Endothelial cell of umbilical vein (primary cell): ENCODE data around the gene METTL6. TPM values are rescaled to one million over a fixed set of nuclear protein-coding genes. Genes with fewer than 3 reads are reported as not detected.

Source experiments
- BruUV-seq: library from RNA; stranded (reverse); fragments of 400-500 nt; replicated peaks from 2 replicates; lab custom pipeline; 2021; lab: Mats Ljungman, UMichigan
- CTCF ChIA-PET: fragments of 300-600, 350-600 bp; sonication (Branson Sonifier 250); formaldehyde crosslinking; loops from one replicate; lab custom pipeline; 2021; ENCODE audit warnings: antibody characterized with exemption, inconsistent platforms; lab: Charles Lee
- POLR2A ChIA-PET: fragments of 300-600, 350-600 bp; sonication (Branson Sonifier 250); formaldehyde crosslinking; loops from one replicate; lab custom pipeline; 2021; ENCODE audit warnings: antibody characterized with exemption, inconsistent platforms; lab: Charles Lee
- DNase-seq: peaks from one replicate; pipeline ENCODE4 v3.0.0-alpha.2; 2011; ENCODE audit warnings: low read depth, low spot score
- FAIRE-seq: peaks from 2 replicates; lab custom pipeline; 2011; peaks lifted over from hg19 to GRCh38; lab: Jason Lieb, UNC
- H2AFZ ChIP-seq: 2 replicates; pipeline ENCODE4 v1.6.0; 2012; ENCODE audit warnings: low read depth, low read length, control low read depth, inconsistent platforms
- H3K27ac ChIP-seq: 2 replicates; pipeline ENCODE4 v1.5.1; 2011; ENCODE audit warnings: low read depth, mild to moderate bottlenecking, control low read depth, low read length, moderate library complexity; ENCODE audit not compliant: insufficient read depth
- H3K27me3 ChIP-seq, 2 experiments: 2 replicates each; pipeline versions ENCODE4 v1.6.0 to v1.6.1; 2011; ENCODE audit warnings: low read length in 2 of 2, mixed read lengths in 1 of 2; ENCODE audit not compliant: control insufficient read depth in 2 of 2, insufficient read depth in 2 of 2
- H3K36me3 ChIP-seq, 2 experiments: 2 replicates in 1 of 2; 3 replicates in 1 of 2; pipeline ENCODE4 v1.5.1; 2011; ENCODE audit warnings: low read length in 2 of 2, mild to moderate bottlenecking in 1 of 2, moderate library complexity in 1 of 2; ENCODE audit not compliant: control insufficient read depth in 2 of 2, insufficient read depth in 2 of 2; ENCODE audit errors: extremely low read depth in 1 of 2
- H3K4me1 ChIP-seq: 3 replicates; pipeline ENCODE4 v1.5.1; 2011; ENCODE audit warnings: mild to moderate bottlenecking, low read length; ENCODE audit not compliant: control insufficient read depth, insufficient read depth; ENCODE audit errors: extremely low read depth
- H3K4me2 ChIP-seq: 2 replicates; pipeline ENCODE4 v1.6.1; 2011; ENCODE audit warnings: low read length, control low read depth, mixed read lengths; ENCODE audit not compliant: insufficient read depth
- H3K4me3 ChIP-seq, 3 experiments: fragments of 200-600 bp in 1 of 3; sonication (generic), shearing (Covaris generic) in 1 of 3; replicated peaks in 1 of 3; 2 replicates each; pipeline ENCODE4 v1.5.1; 2011 to 2016; ENCODE audit warnings: control low read depth in 3 of 3, low read length in 3 of 3, mild to moderate bottlenecking in 2 of 3, inconsistent platforms in 1 of 3, low read depth in 1 of 3, moderate library complexity in 1 of 3; ENCODE audit not compliant: insufficient read depth in 1 of 3
- H3K79me2 ChIP-seq: 2 replicates; pipeline ENCODE4 v1.6.0; 2012; ENCODE audit warnings: low read length, inconsistent platforms; ENCODE audit not compliant: control insufficient read depth, insufficient read depth
- H3K9ac ChIP-seq: replicated peaks from 2 replicates; pipeline ENCODE3; 2011; ENCODE audit warnings: low read length, control low read depth; ENCODE audit not compliant: insufficient read depth; ENCODE audit errors: extremely low read depth
- H3K9me1 ChIP-seq: replicated peaks from 3 replicates; pipeline ENCODE4 v1.6.0; 2011; ENCODE audit warnings: mild to moderate bottlenecking, low read length; ENCODE audit not compliant: control insufficient read depth, insufficient read depth; ENCODE audit errors: extremely low read depth
- H3K9me3 ChIP-seq: replicated peaks from 2 replicates; pipeline ENCODE4 v1.5.1; 2012; ENCODE audit warnings: low read length, inconsistent platforms; ENCODE audit not compliant: control insufficient read depth, insufficient read depth
- H4K20me1 ChIP-seq: replicated peaks from 2 replicates; pipeline ENCODE3; 2011; ENCODE audit warnings: mild to moderate bottlenecking, low read length; ENCODE audit not compliant: control insufficient read depth, insufficient read depth; ENCODE audit errors: extremely low read depth
- FOS ChIP-seq: IDR thresholded peaks from 2 replicates; pipeline ENCODE4 v1.6.1; 2011; ENCODE audit warnings: mild to moderate bottlenecking, low read length, moderate library complexity, borderline replicate concordance; ENCODE audit not compliant: insufficient read depth
- JUN ChIP-seq: IDR thresholded peaks from 2 replicates; pipeline ENCODE4 v1.6.1; 2011; ENCODE audit warnings: borderline replicate concordance, low read depth; ENCODE audit not compliant: insufficient read length, insufficient read depth
- MYC ChIP-seq: IDR thresholded peaks from one replicate; pipeline ENCODE4 v1.6.1; 2011; ENCODE audit warnings: mild to moderate bottlenecking, low read depth, low read length
- POLR2A ChIP-seq: IDR thresholded peaks from 2 replicates; pipeline ENCODE4 v1.6.1; 2012; ENCODE audit warnings: low read depth, mild to moderate bottlenecking, control low read depth, low read length
- dilution Hi-C: fragments of 300-500 bp; cut with MboI; formaldehyde crosslinking; loops from one replicate; pipeline ENCODE4 v1.15.0; 2019; ENCODE audit warnings: low sequenced_read_pairs; ENCODE audit not compliant: extremely low pct_ligation_motif_present
- intact Hi-C: fragments of 100-400 bp; cut with micrococcal nuclease; formaldehyde crosslinking; loops from one replicate; pipeline ENCODE4 v1.10.0; 2022
- polyA plus RNA-seq, 4 experiments: library from polyadenylated mRNA; depleted of rRNA in 3 of 4; stranded (reverse) in 3 of 4; unstranded in 1 of 4; fragments of >200 nt; gene quantifications; 2 replicates each; pipeline versions ENCODE4 v1.2.1 to v1.2.3, GENCODE V29; 2011 to 2012; ENCODE audit warnings: missing spikeins in 1 of 4
- total RNA-seq: library from RNA; stranded (reverse); gene quantifications from 2 replicates; pipeline ENCODE4 v1.2.3, GENCODE V29; 2021
- TF ChIP-seq, protein P1 (sequence below), 2 donors: IDR thresholded peaks; 1 replicate in 1 of 2; 2 replicates in 1 of 2; pipeline ENCODE4 v1.5.1; 2011; ENCODE audit warnings: low read length in 2 of 2, mild to moderate bottlenecking in 2 of 2, moderate library complexity in 2 of 2, control low read depth in 1 of 2, inconsistent platforms in 1 of 2, low read depth in 1 of 2; ENCODE audit not compliant: insufficient read depth in 1 of 2; ENCODE audit errors: extremely low read depth in 1 of 2

Gene METTL6
- total and polyA plus RNA-seq, 2 donors (not counting 3 experiments of a cell fraction or from before 2014, with no cell fraction given) = 12.7 to 19.5 TPM

DNA sequence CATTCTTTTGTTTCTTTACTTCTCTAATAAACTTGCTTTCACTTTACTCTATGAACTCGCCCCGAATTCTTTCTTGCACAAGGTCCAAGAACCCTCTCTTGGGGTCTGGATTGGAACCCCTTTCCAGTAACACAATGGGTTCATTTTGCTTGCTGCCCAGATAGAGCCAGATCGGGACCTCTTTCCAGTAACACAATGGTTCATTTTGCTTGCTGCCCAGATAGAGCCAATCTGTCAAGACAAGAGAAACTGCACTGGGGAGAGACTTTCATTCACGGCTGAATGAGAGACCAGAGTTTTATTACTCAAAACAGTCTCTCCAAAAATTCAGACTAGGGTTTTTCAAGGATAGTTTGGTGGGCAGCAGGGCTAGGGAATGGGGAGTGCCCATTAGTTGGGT is 25.4 kb downstream of the METTL6 start:
- POLR2A ChIA-PET = no interaction called here
- Histone ChIP-seq H3K36me3 (no peaks in the 10 kb centered on the region), H3K27me3 (no peaks in the 10 kb centered on the region), H3K4me3 (no peak overlapping the region), H3K9ac (no peak overlapping the region), H3K9me1 (no peaks in the 10 kb centered on the region), H4K20me1 (no peaks in the 10 kb centered on the region), H3K27ac (no peak overlapping the region), H3K4me1 (no peaks in the 10 kb centered on the region), H3K9me3 (no peaks in the 10 kb centered on the region), H2AFZ (no peak overlapping the region), H3K4me2 (no peak overlapping the region), H3K79me2 (no peaks in the 10 kb centered on the region)
- CTCF ChIA-PET = interaction anchor here (13.9 kb wide), 1 partner anchor 135 kb away, joined by 350 read pairs; no protein-coding TSS in a partner anchor
- intact Hi-C loops = no loop called here
- BruUV-seq = no TSS peak
- DNase-seq (no peak), FAIRE-seq (no peak)
- dilution Hi-C loops = no loop called here
- TF ChIP-seq, protein P1, sequence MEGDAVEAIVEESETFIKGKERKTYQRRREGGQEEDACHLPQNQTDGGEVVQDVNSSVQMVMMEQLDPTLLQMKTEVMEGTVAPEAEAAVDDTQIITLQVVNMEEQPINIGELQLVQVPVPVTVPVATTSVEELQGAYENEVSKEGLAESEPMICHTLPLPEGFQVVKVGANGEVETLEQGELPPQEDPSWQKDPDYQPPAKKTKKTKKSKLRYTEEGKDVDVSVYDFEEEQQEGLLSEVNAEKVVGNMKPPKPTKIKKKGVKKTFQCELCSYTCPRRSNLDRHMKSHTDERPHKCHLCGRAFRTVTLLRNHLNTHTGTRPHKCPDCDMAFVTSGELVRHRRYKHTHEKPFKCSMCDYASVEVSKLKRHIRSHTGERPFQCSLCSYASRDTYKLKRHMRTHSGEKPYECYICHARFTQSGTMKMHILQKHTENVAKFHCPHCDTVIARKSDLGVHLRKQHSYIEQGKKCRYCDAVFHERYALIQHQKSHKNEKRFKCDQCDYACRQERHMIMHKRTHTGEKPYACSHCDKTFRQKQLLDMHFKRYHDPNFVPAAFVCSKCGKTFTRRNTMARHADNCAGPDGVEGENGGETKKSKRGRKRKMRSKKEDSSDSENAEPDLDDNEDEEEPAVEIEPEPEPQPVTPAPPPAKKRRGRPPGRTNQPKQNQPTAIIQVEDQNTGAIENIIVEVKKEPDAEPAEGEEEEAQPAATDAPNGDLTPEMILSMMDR (IDR thresholded peaks at IDR 0.05; ENCODE audit: extremely low read depth in 1 of 2, insufficient read depth in 1 of 2, low read depth in 1 of 2, low read length in 2 of 2) = no peak
- TF ChIP-seq MYC (no peak), POLR2A (no peak), FOS (no peak)

DNA sequence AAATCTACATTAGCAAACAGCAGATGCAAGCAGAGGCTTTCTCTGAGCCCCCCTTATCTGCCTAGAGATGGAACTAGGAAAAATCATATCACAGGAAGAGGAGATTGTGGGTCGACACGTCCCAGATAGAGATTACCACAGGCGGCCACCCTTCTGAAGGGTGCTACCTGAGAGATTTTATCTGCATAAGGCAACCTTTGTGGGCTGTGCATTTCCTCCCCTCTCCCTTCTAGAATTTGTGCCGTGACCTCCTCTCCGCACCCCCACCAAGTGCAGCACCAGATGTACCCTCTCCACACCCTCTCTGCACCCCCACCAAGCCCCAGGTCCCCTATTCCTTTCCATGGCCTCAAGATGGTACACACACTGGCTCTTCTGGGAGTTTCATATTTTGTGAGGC is 27.4 kb downstream of the METTL6 start:
- H3K4me2 ChIP-seq = no peak overlapping the region
- ChIA-PET CTCF (interaction anchor here (13.9 kb wide), 1 partner anchor 133 kb away, joined by 350 read pairs; no protein-coding TSS in a partner anchor), POLR2A (no interaction called here)
- H3K9me1 ChIP-seq = no peaks in the 10 kb centered on the region
- FAIRE-seq = no peak
- DNase-seq = no peak
- no peaks in the 10 kb centered on the region for H4K20me1 ChIP-seq
- no peaks in the 10 kb centered on the region for H3K27me3 ChIP-seq
- H3K27ac ChIP-seq = no peak overlapping the region
- no peak overlapping the region for H3K4me3 ChIP-seq
- TF ChIP-seq, protein P1 (IDR thresholded peaks at IDR 0.05; ENCODE audit: extremely low read depth in 1 of 2, insufficient read depth in 1 of 2, low read depth in 1 of 2, low read length in 2 of 2) = no peak
- TF ChIP-seq JUN = no peak
- TF ChIP-seq POLR2A = no peak
- H2AFZ ChIP-seq = no peak overlapping the region
- H3K36me3 ChIP-seq = no peaks in the 10 kb centered on the region
- BruUV-seq = no TSS peak
- no peaks in the 10 kb centered on the region for H3K9me3 ChIP-seq
- H3K79me2 ChIP-seq = no peaks in the 10 kb centered on the region
- H3K9ac ChIP-seq = no peak overlapping the region
- dilution Hi-C loops (no loop called here), intact Hi-C loops (no loop called here)
- no peaks in the 10 kb centered on the region for H3K4me1 ChIP-seq
